HepG2 (cell line): ENCODE measurements around the gene KCTD18.

Source experiments
- EZH2 ChIP-seq: conservative IDR thresholded peaks from 2 replicates; pipeline ENCODE4 v1.6.1; 2012; ENCODE audit warnings: mild to moderate bottlenecking, low read depth, low read length, moderate library complexity
- FOXM1 ChIP-seq: sonication (generic); formaldehyde crosslinking; IDR thresholded peaks from 2 replicates; pipeline ENCODE4 v1.5.0; 2020; ENCODE audit warnings: missing genetic modification reagents
- MAX ChIP-seq: IDR thresholded peaks from 2 replicates; pipeline ENCODE4 v1.6.1; 2012; ENCODE audit warnings: inconsistent platforms
- MXI1 ChIP-seq: IDR thresholded peaks from 3 replicates; pipeline ENCODE4 v1.6.1; 2012; ENCODE audit warnings: low read depth, low read length, inconsistent platforms, borderline replicate concordance
- NFE2L2 ChIP-seq: fragments of 150-350 bp; IDR thresholded peaks from 2 replicates; pipeline ENCODE4 v1.6.1; 2014; ENCODE audit warnings: low read length
- POLR2AphosphoS2 ChIP-seq: IDR thresholded peaks from 2 replicates; pipeline ENCODE4 v1.6.1; 2011; ENCODE audit warnings: low read depth, low read length, improper control_type of control experiment
- POLR2AphosphoS5 ChIP-seq: IDR thresholded peaks from 2 replicates; pipeline ENCODE4 v1.6.1; 2012; ENCODE audit warnings: low read depth, low read length
- RAD21 ChIP-seq: fragments of 450-650 bp; formaldehyde crosslinking; IDR thresholded peaks from 2 replicates; pipeline ENCODE4 v1.5.0; 2020; ENCODE audit warnings: mild to moderate bottlenecking
- RBAK ChIP-seq: sonication (generic); formaldehyde crosslinking; IDR thresholded peaks from 2 replicates; pipeline ENCODE4 v1.5.1; 2020; ENCODE audit warnings: mild to moderate bottlenecking, missing genetic modification reagents
- ZKSCAN8 ChIP-seq: IDR thresholded peaks from 2 replicates; pipeline ENCODE4 v1.6.1; 2016; ENCODE audit warnings: borderline replicate concordance, missing genetic modification reagents, missing compliant biosample characterization
- ZNF335 ChIP-seq: sonication (generic); formaldehyde crosslinking; IDR thresholded peaks from 2 replicates; pipeline ENCODE4 v1.4.0; 2020; ENCODE audit warnings: missing genetic modification reagents
- ZNF513 ChIP-seq: sonication (generic); formaldehyde crosslinking; conservative IDR thresholded peaks from 2 replicates; pipeline ENCODE4 v1.5.0; 2020; ENCODE audit warnings: missing genetic modification reagents
- ZNF644 ChIP-seq: IDR thresholded peaks from 2 replicates; pipeline ENCODE4 v1.6.1; 2016; ENCODE audit warnings: low read depth

GRCh38 chr2:200447139-200447855 is 62.6 kb downstream of the KCTD18 start:
- TF ChIP-seq MAX (no peak), POLR2AphosphoS2 (no peak), POLR2AphosphoS5 (no peak), ZNF644 (CRISPR knock-in tag) (no peak), RAD21 (CRISPR knock-in tag) (no peak), NFE2L2 (no peak), MXI1 (no peak), ZNF513 (no peak), FOXM1 (CRISPR knock-in tag) (no peak), EZH2 (no peak), RBAK (no peak), ZKSCAN8 (CRISPR knock-in tag) (no peak), ZNF335 (CRISPR knock-in tag) (no peak)
